GM12865 (cell line): Measurements from ENCODE around the gene VILL.

ENCODE experiments used
- DNase-seq: peaks from one replicate; pipeline ENCODE4 v3.0.0; 2010; ENCODE audit warnings: low read depth
- H3K4me3 ChIP-seq: 2 replicates; pipeline ENCODE4 v1.5.1; 2011; ENCODE audit warnings: mild to moderate bottlenecking, low read depth, low read length, control low read depth
- CTCF ChIP-seq: IDR thresholded peaks from 2 replicates; pipeline ENCODE4 v1.5.1; 2011; ENCODE audit warnings: low read length, control low read depth, low read depth, inconsistent platforms; ENCODE audit not compliant: insufficient read depth; ENCODE audit errors: missing control alignments

VILL gene

DNA sequence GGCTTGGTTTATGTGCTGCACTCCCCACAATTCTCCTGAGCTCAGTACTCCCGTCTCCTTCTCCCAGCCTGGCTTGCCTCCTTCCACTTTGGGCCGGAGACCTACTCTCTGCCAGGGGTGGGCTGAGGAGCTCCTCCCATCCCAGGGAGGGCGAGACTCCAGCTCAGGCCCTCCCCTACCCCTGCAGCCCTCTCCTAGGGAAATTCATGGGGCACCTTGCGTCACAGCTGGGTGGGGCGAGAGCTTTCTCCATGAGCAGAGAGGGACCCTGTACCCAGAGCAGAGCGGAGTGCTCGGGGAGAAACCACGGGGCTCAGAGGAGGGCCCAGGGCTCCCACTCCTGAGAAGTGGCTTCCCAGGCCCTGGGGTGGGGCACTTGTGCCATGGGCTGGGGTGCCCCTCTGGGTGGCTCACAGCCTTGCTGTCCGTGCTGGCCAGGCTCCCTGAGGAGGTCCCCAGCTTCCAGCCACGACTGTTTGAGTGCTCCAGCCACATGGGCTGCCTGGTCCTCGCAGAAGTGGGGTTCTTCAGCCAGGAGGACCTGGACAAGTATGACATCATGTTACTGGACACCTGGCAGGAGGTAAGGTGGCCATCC, 13.3 kb downstream of the VILL start:
- no peak for TF ChIP-seq CTCF
- DNase-seq, result no peak
- no peak overlapping the region for H3K4me3 ChIP-seq

DNA sequence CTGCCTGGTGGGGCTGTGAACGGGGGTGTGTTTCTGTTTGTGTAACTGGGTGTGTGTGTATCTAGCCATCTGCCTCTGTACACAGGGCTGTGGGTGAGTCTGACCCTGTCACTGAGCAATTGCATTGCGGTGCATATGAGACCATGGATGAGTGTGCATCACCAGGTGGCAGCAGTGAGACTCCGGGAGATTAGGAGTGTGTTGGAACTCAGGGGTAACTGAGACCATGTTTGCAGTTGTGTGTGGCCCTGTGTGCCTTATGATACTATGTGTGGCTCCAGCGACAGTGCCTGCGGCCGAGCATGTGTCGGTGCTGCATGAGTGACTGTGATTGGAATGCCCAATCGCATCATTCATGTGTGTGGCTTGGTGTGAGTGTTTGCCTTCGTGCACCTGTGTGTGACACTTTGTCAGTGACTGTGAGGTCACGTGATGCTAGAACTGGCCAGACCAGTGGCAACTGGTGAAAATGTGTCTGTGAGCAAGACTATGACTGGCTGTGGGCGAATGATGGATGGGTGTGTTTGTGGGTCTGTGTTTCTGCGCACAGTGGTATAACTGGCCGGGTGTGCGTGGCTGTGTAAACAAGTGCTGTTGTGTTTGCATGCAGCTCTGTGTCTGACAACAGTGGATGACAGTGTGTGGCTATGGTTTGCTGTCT, 14.0 kb downstream of the VILL start:
- TF ChIP-seq CTCF, result peak; percentile 65

GRCh38 chr3:38005076-38006020, 14.8 kb downstream of the VILL start:
- H3K4me3 ChIP-seq, result no peak overlapping the region
- TF ChIP-seq CTCF, result no peak
- no peak for DNase-seq

More for the DNA sequence above, 14.0 kb downstream of the VILL start:
- H3K4me3 ChIP-seq, result no peak overlapping the region
- DNase-seq, result peak; percentile 56

DNA sequence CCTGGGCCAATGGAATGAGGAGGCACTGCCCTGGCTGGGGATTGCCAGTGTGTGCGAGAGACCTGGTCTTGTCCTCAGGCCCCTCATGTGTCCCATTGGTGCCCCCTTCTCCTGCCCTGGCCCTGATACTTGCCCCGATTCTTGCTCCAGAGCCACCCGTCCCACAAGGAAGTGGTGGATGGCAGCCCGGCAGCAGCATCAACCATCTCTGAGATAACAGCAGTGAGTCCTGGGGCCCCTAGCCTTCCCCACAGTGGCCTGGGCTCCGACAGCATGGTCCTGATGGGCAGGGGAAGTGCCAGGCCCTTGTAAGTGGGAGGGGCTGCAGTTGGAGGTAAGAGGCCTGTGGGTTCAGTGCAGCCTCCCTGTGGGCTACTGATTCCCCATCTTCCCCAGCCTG, 15.4 kb downstream of the VILL start:
- DNase-seq, result no peak
- H3K4me3 ChIP-seq, result no peak overlapping the region
- TF ChIP-seq CTCF, result no peak

DNA sequence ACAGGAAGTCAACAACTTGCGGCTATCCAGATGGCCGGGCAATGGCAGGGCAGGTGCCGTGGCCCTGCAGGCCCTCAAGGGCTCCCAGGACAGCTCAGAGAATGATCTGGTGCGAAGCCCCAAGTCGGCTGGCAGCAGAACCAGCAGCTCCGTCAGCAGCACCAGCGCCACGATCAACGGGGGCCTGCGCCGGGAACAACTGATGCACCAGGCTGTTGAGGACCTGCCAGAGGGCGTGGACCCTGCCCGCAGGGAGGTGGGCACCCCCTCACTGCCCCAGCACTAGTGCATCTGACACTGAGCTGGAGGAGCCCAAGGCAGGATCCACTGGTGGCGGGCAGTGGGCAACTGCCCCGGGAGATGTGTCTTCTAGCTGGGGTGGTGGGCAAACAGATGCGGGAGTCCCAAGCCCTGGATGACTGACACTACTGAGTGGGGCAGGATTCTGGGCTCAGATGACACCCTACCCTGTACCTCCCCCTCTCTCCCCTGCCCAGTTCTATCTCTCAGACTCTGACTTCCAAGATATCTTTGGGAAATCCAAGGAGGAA, 15.9 kb downstream of the VILL start:
- no peak overlapping the region for H3K4me3 ChIP-seq
- TF ChIP-seq CTCF, result no peak
- no peak for DNase-seq

- no peak overlapping the region for H3K4me3 ChIP-seq
- DNase-seq, result no peak
- no peak for TF ChIP-seq CTCF
Measured at GRCh38 chr3:38007754-38008090, 17.1 kb downstream of the VILL start.
